Chondrocyte (in vitro differentiated cells): Measurements from ENCODE around the gene TBX1. TPM values are rescaled to one million over a fixed set of nuclear protein-coding genes. Genes with fewer than 3 reads are reported as not detected.

Experiments
- DNase-seq: peaks from one replicate; pipeline ENCODE4 v3.0.0; 2021; ENCODE audit warnings: mixed read lengths, low spot score
- H3K27ac Mint-ChIP-seq: one replicate; pipeline ENCODE4 v1.8.0; 2021; ENCODE audit warnings: mild to moderate bottlenecking, moderate library complexity, mixed read lengths; ENCODE audit not compliant: unreplicated experiment
- H3K27me3 Mint-ChIP-seq: 2 replicates; pipeline ENCODE4 v1.8.0; 2021; ENCODE audit warnings: low read depth, mixed read lengths
- H3K36me3 Mint-ChIP-seq: 2 replicates; pipeline ENCODE4 v1.8.0; 2021; ENCODE audit warnings: low read depth, mixed read lengths
- H3K4me1 Mint-ChIP-seq: 2 replicates; pipeline ENCODE4 v1.8.0; 2021; ENCODE audit warnings: low read depth, mild to moderate bottlenecking, mixed read lengths
- H3K4me3 Mint-ChIP-seq: one replicate; pipeline ENCODE4 v1.8.0; 2021; ENCODE audit warnings: mild to moderate bottlenecking, moderate library complexity, mixed read lengths; ENCODE audit not compliant: unreplicated experiment
- H3K9me3 Mint-ChIP-seq: 2 replicates; pipeline ENCODE4 v1.8.0; 2021; ENCODE audit warnings: low read depth, mixed read lengths
- CTCF ChIP-seq: fragments of 200-600 bp; sonication (generic); IDR thresholded peaks from 2 replicates; pipeline ENCODE4 v1.5.0; 2021; ENCODE audit warnings: antibody characterized with exemption, mild to moderate bottlenecking, moderate library complexity
- total RNA-seq: library from RNA; stranded (reverse); gene quantifications from 3 replicates; pipeline ENCODE4 v1.2.1, GENCODE V29; 2021

Gene TBX1
- total RNA-seq, 1 donor from 2014 or later = not detected

GRCh38 chr22:19745155-19746101 is 15.2 kb upstream of the TBX1 start:
- Mint-ChIP-seq H3K27me3 (no peaks in the 10 kb centered on the region), H3K4me1 (peaks cover 3% of the 10 kb centered on the region), H3K36me3 (no peaks in the 10 kb centered on the region), H3K9me3 (no peaks in the 10 kb centered on the region), H3K27ac (no peak overlapping the region), H3K4me3 (no peak overlapping the region)
- no peak for DNase-seq
- TF ChIP-seq CTCF = no peak

- Mint-ChIP-seq H3K27me3 (no peaks in the 10 kb centered on the region), H3K27ac (no peak overlapping the region), H3K36me3 (no peaks in the 10 kb centered on the region), H3K9me3 (no peaks in the 10 kb centered on the region), H3K4me1 (peaks cover 9% of the 10 kb centered on the region), H3K4me3 (no peak overlapping the region)
- no peak for TF ChIP-seq CTCF
- DNase-seq = no peak
These were observed 13.9 kb upstream of the TBX1 start for GRCh38 chr22:19746726-19747125.

GRCh38 chr22:19747551-19747950 is 13.0 kb upstream of the TBX1 start:
- TF ChIP-seq CTCF = no peak
- Mint-ChIP-seq H3K36me3 (no peaks in the 10 kb centered on the region), H3K27ac (no peak overlapping the region), H3K4me1 (peaks cover 9% of the 10 kb centered on the region), H3K9me3 (no peaks in the 10 kb centered on the region), H3K4me3 (no peak overlapping the region), H3K27me3 (no peaks in the 10 kb centered on the region)
- DNase-seq = no peak

GRCh38 chr22:19748139-19748538 is 12.4 kb upstream of the TBX1 start:
- no peaks in the 10 kb centered on the region for H3K27me3 Mint-ChIP-seq
- no peaks in the 10 kb centered on the region for H3K36me3 Mint-ChIP-seq
- no peak overlapping the region for H3K27ac Mint-ChIP-seq
- H3K4me1 Mint-ChIP-seq = peaks cover 9% of the 10 kb centered on the region
- no peak overlapping the region for H3K4me3 Mint-ChIP-seq
- no peak for DNase-seq
- no peaks in the 10 kb centered on the region for H3K9me3 Mint-ChIP-seq
- no peak for TF ChIP-seq CTCF

GRCh38 chr22:19748991-19749664 is 11.4 kb upstream of the TBX1 start:
- H3K4me1 Mint-ChIP-seq = peaks cover 9% of the 10 kb centered on the region
- no peak overlapping the region for H3K4me3 Mint-ChIP-seq
- no peaks in the 10 kb centered on the region for H3K9me3 Mint-ChIP-seq
- no peak overlapping the region for H3K27ac Mint-ChIP-seq
- no peak for TF ChIP-seq CTCF
- no peak for DNase-seq
- peaks cover 2% of the 10 kb centered on the region for H3K27me3 Mint-ChIP-seq
- no peaks in the 10 kb centered on the region for H3K36me3 Mint-ChIP-seq
